ENCODE measurements around the gene ZBED4.

DNA sequence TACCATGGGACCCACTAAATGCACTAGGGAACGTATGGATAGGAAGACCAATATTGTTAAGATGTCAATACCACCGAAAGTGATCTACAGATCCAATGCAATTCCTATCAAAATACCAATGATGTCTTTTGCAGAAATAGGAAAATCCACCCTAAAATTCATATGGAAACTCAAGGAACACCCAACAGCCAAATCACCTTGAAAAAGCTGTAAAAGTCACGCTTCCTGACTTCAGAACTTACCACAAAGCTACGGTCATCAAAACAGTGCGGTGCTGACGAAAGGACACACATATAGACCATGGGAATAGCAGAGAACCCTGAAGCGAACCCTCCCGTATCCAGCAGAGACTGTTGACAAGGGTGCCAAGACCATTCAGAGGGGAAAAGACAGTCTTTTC, 46.5 kb upstream of the ZBED4 start:
- TF ChIP-seq, protein P1, sequence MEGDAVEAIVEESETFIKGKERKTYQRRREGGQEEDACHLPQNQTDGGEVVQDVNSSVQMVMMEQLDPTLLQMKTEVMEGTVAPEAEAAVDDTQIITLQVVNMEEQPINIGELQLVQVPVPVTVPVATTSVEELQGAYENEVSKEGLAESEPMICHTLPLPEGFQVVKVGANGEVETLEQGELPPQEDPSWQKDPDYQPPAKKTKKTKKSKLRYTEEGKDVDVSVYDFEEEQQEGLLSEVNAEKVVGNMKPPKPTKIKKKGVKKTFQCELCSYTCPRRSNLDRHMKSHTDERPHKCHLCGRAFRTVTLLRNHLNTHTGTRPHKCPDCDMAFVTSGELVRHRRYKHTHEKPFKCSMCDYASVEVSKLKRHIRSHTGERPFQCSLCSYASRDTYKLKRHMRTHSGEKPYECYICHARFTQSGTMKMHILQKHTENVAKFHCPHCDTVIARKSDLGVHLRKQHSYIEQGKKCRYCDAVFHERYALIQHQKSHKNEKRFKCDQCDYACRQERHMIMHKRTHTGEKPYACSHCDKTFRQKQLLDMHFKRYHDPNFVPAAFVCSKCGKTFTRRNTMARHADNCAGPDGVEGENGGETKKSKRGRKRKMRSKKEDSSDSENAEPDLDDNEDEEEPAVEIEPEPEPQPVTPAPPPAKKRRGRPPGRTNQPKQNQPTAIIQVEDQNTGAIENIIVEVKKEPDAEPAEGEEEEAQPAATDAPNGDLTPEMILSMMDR (IDR thresholded peaks at IDR 0.05; ENCODE audit: low read depth, low read length, missing input control) = no peak
- TF ChIP-seq SP1 (IDR thresholded peaks at IDR 0.05) (no peak), TAF1 (conservative IDR thresholded peaks at IDR 0.05) (no peak), HNF4A (conservative IDR thresholded peaks at IDR 0.05) (no peak), RAD21 (IDR thresholded peaks at IDR 0.05) (no peak), YY1 (IDR thresholded peaks at IDR 0.05) (no peak)
- TF ChIP-seq, protein P2, sequence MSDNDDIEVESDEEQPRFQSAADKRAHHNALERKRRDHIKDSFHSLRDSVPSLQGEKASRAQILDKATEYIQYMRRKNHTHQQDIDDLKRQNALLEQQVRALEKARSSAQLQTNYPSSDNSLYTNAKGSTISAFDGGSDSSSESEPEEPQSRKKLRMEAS (IDR thresholded peaks at IDR 0.05) = no peak
- TF ChIP-seq, protein P3, sequence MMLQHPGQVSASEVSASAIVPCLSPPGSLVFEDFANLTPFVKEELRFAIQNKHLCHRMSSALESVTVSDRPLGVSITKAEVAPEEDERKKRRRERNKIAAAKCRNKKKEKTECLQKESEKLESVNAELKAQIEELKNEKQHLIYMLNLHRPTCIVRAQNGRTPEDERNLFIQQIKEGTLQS (IDR thresholded peaks at IDR 0.05) = no peak
